PC-3 (cell line): ENCODE data around the gene SEC61B.

ENCODE experiments used
- EZH2 ChIP-seq: fragments of 300-600 bp; sonication (generic); IDR thresholded peaks from one replicate; pipeline ENCODE4 v1.6.1; 2017; ENCODE audit warnings: antibody characterized with exemption, mild to moderate bottlenecking, low read length; ENCODE audit not compliant: unreplicated experiment
- EZH2phosphoT487 ChIP-seq: fragments of 300-600 bp; sonication (generic); IDR thresholded peaks from 2 replicates; pipeline ENCODE4 v1.6.1; 2018; ENCODE audit warnings: mild to moderate bottlenecking, antibody characterized with exemption, low read length, borderline replicate concordance
- TF ChIP-seq, protein P1 (sequence below): fragments of 300-600 bp; sonication (generic); conservative IDR thresholded peaks from 2 replicates; pipeline ENCODE4 v1.5.1; 2017; ENCODE audit warnings: antibody characterized with exemption, low read depth, mild to moderate bottlenecking, low read length

DNA sequence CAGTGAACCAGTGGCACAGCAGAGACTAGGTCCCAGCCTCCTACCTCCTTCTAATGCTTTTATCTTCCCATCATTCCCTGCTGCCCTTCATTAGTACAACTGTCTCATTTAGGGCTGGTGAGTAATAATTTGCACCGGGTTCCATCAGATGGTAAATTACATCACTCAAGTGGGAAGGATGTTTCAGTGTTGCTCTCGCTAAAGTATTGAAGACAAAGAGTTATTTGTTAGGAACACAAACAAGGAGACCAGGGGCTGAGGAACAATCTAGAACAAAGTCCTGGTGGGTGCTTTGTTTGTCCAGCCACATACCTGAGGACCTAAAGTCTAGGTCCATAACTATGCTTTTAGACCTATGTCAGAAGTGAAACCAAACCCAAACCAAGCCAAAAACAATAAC is 52.4 kb downstream of the SEC61B start:
- TF ChIP-seq, protein P1, sequence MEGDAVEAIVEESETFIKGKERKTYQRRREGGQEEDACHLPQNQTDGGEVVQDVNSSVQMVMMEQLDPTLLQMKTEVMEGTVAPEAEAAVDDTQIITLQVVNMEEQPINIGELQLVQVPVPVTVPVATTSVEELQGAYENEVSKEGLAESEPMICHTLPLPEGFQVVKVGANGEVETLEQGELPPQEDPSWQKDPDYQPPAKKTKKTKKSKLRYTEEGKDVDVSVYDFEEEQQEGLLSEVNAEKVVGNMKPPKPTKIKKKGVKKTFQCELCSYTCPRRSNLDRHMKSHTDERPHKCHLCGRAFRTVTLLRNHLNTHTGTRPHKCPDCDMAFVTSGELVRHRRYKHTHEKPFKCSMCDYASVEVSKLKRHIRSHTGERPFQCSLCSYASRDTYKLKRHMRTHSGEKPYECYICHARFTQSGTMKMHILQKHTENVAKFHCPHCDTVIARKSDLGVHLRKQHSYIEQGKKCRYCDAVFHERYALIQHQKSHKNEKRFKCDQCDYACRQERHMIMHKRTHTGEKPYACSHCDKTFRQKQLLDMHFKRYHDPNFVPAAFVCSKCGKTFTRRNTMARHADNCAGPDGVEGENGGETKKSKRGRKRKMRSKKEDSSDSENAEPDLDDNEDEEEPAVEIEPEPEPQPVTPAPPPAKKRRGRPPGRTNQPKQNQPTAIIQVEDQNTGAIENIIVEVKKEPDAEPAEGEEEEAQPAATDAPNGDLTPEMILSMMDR = no peak
- no peak for TF ChIP-seq EZH2
- no peak for TF ChIP-seq EZH2phosphoT487
